ENCODE results near the gene MBNL1.

GRCh38 chr3:152251916-152252315 is 16.8 kb upstream of the MBNL1 start:
- no peak for TF ChIP-seq CTCF (conservative IDR thresholded peaks at IDR 0.05; ENCODE audit: low read length)
- no peak for TF ChIP-seq EZH2phosphoT487 (IDR thresholded peaks at IDR 0.05; ENCODE audit: borderline replicate concordance, low read depth, low read length)
